CD4-positive, alpha-beta T cell treated with Interleukin-2 at 100 ng/mL for 4 hours (primary cell): ENCODE data around the gene RPL18.
A peak's percentile ranks its signal among the peaks of the same experiment; 100 is the strongest.
"Not testable (repeated sequence)": the region's sequence is repeated elsewhere in the genome, so short reads cannot be mapped to it uniquely, and the experiment has no call there.

Experiments used
- DNase-seq: peaks from one replicate; pipeline ENCODE4 v3.0.0-alpha.2; 2020; ENCODE audit warnings: low spot score

RPL18 gene

GRCh38 chr19:48618916-48619691, at the start of gene RPL18, which contains the start of gene SPHK2:
TSS of gene RPL18 (minus strand) at chr19:48619178. CDS start at chr19:48619143, 35 bp downstream.
TSS of gene SPHK2 (plus strand) at chr19:48619506. CDS start at chr19:48620515, 1,009 bp downstream.
- DNase-seq, result peak; percentile 98

- DNase-seq, result no peak
Observed at GRCh38 chr19:48668761-48669160, 49.8 kb upstream of the RPL18 start.

DNA sequence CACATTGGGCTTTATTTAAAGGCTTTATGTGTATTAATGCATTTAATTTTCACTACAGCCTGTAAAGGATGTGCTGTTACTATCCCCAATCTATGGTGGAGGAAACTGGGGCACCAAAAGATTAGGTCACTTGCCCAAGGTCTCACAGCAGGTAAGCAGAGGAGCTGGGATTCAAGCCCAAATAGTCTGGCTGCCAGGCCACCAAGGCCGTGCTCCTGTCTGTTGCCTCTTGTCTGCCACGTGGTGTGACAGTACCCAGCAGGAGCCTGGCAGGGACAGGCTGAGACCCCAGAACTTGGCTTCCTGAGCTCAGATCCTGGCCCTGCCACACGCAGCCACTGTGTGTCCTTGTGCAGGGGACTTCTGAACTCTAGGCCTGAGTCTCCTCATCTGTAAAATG, 49.4 kb upstream of the RPL18 start:
- no peak for DNase-seq

- no peak for DNase-seq
Observed at GRCh38 chr19:48665786-48666185, 46.8 kb upstream of the RPL18 start.

DNA sequence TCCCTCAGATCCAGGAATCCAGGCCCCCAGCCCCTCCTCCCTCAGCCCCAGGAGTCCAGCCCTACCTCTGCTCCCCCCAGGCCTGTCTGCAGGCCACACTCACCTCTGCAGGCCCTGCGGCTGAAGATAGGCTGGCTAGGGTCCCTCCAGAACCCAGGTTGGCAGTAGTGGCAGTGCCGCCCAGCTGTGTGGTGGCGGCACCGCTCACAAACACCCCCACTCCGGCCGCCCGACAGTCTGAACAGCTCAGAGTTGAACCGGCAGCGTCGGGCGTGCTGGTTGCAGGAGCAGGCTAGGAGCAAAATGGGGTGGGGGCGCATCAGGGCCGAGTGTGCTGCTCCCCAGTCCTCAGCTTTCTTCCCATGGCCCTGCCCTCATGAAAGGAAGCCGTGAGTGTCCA, 45.5 kb upstream of the RPL18 start:
- DNase-seq, result no peak

DNA sequence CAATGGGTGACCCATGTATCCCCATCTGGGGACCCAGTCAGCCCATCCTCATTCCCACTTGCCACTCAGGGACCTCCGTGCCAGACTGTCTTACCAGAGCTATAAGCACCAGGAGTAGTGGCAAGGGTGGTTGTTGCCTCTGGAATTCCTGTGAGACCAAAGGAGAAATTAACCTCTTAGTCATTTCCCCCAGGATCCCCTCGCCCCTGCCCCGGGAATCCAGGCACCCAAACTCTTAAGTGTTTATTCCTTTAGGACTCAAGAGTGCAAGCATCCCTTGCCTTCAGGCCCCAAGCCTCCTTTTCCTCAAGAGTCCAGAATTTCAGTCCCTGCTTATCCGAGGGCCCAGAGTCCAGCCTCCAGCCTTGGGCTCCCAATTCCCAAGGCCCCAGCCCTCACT, 44.7 kb upstream of the RPL18 start:
- DNase-seq, result no peak

DNA sequence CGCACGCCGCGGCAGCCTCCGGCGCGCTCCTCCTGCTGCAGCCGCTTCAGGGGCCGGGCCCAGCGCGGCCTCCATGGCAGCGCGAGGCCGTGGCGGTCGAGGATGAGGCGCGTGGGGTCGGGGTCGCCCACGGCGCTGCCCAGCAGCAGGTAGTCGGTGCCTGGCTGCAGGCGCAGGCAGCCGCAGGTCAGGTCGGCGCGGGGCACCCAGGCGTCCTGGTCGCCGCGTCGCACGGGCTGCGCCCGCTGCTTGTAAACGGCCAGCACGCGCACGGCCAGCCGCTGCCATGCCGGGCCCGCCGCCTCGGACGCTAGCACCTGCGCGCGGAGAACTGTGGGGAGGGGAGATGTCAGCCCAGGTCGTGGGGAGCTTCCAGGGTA, 42.7 kb upstream of the RPL18 start:
- DNase-seq, result no peak

DNA sequence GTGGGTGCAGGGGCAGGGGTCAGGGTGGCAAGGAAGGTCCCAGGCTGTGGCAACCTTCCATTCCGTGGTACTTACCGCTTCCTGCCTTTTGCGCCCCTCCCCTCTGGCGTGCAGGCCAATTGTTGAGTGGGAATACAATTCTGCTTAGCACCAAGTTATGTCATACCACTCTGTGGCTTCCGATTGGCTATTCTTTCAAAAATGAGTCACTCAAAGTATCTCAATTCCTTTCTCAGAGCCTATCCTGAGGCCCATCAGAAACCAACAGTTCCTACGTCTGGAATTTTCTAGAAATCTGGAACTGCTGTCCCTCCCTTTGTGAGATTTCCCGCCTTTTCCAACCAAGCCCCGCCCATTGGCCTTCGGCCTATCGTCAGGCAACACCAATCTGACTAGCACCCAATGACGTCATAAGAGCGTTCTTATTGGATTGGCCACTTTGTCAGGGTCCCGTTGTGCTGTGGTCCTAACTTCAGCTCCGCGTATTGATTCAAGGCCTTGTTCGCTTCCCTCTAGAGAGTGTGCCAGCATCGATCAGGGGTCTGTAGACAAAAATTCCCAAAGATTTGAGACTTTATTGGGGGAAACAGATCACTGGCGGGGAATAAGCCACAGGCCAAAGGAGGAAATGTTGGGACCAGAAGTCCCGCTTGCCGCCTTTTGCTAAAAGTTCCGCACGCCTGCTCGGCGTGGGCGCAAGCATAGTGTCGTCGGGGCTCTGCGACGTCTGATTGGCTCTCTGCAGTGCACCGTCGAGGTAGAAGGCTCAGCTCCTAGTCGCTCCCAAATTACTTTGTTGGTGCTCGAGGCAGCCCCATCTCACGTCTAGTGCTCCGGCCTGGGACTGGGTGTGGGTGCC, 42.1 kb upstream of the RPL18 start:
- DNase-seq, result peak; percentile 86

DNA sequence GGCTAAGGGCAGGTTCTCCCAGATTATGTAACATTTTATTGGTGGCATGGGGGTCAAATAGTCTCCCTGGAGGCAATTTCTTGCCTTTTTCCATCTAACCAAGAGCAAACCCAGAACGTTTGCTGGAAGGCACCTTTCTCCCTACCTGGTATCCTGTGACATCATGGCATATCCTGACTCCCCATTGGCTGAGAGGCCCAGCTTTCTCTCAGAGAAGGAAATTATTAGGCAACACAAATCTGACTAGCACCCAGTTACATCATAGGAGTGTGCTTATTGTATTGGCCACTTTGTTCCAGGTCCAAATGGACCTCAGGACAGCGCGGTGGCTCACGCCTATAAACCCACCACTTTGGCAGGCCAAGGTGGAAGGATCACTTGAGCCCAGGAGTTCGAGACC, 40.8 kb upstream of the RPL18 start:
- peak; percentile 7 for DNase-seq

- DNase-seq, result no peak
Observed at GRCh38 chr19:48658483-48658882, 39.5 kb upstream of the RPL18 start.

DNA sequence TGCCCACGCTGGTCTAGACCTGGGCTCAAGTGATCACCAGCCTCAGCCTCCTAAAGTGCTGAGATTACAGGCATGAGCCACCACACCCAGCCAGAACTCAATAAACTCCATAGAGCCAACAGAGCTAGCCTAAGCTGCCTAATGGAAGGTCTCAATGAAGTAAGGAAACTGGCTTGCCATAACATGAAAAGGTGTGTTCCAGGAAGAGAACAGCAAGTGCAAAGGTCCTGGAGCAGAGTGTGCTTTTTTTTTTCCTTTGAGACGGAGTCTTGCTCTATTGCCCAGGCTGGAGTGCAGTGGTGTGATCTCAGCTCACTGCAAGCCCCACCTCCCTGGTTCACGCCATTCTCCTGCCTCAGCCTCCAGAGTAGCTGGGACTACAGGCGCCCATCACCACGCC, 38.9 kb upstream of the RPL18 start:
- not testable (repeated sequence) for DNase-seq

DNA sequence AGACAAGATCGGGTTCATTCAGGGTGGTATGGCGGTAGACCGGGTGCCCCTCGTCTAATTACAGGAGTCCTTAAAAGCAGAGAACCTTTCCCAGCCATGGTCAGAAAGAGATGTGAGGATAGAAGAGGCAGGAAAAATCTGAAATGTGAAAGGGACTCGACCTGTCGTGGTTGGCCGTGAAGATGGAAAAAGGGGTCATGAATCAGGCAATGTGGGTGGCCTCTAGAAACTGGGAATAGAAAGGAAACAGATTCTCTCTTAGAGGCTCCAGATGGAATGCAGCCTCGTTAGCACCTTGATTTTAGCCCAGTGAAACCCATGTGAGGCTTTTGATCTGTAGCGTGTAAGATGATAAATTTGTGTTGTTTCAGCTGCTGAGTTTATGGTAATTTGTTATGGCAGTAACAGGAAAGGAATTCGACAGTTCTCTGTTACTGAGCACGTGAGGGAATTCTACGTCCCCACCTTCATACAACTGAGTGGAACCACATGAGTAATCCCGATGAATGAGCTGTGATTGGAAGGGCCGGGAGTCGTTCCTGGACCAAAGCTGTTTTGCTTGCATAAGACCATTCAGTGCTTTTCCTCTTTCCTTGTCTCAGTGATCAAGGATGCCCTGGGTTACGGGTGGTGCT, 38.0 kb upstream of the RPL18 start:
- DNase-seq, result no peak

DNA sequence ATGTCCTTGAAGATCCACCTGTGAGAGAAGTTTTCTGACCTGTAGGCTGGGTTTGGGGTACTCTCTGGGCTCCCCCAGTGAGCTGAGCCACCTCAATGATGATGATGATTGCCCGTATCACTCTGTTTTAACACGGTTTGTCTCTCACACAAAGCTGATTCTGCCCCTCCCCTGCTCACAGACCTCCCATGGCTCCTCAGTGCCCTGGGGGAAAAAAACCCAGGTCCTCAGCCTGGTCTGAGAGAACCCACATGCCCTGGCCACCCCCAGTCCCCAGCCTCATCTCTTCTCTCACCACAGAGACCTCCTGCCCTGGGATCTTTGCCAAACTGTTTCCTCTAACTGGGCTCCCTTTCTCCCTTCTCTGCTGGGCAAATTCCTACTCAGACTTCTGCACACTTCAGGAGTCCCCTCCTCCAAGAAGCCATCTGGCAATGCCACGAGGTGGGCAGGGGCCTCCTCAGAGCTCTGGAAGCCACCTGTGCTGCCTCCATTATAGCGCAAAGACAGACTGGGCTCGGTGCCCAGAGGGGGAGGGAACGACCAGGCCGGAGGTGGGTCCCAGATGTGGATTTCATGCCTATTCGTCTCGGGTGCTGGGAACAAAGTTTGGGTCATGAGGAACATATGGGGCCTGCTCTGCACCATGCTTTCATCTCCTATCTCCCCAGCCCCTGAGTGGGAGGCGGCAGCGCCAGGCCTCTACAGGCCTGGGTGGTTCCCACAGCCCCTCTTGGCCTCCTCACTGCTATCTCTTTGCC, 35.5 kb upstream of the RPL18 start:
- no peak for DNase-seq

DNA sequence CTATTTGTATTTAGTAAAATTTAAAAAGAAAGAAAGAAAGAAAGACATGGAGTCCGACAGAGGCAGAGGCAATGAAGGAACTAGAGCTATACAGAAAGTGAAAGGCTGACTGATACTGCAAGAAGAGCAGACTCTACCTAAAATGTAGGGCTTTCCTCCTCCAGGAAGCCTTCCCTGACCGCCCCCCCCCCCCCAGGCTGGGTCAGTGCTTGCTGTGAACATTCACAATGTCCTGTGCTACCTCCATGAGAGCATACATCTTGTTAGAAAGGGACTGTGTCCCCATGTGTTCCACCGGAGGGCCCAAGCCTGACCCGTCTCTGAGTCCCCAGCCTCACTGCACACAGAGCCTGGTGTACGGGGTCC, 32.7 kb upstream of the RPL18 start:
- DNase-seq, result no peak

DNA sequence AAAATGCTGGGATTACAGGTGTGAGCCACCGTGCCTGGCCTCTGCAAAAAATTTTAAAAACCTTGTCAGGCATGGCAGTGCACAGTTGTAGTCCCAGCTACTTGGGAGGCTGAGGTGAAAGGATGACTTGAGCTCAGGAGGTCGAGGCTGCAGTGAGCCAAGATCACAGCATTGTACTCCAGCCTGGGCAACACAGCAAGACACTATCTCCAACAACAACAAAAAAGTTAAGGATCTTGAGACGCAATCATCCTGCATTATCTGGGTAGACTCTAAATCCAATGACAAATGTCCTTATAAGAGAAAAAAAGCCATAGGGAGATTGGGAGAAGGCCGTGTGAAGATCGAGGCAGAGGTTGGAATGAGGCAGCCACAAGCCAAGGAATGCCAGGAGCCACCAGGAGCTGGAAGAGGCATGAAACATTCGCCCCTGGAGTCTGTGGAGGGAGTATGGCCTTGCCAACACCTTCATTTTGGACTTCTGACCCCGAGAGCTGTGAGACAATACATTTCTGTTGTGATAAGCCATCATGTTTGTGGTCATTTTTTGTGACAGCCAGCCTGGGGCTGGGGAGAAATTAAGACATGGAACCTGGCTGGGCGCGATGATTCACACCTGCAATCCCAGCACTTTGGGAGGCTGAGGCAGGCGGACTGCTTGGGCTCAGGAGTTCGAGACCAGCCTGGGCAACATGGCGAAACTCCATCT, 32.1 kb upstream of the RPL18 start:
- DNase-seq, result no peak

DNA sequence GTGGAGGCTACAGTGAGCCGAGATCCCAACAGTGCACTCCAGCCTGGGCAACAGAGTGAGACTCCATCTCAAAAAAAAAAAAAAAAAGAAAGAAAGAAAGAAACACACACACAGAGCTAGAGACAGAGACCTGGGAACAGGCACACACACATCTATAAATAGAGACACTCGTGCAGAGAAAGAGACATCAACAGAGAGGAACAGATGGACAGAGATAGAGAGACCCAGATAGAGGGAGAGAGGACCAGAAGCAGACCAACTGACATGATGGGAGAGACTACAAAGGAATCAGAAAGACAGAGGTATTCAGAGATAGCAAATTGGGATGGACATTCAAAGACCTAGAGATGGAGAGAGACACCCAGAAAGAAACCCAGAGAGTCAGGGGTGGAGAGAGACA, 29.2 kb upstream of the RPL18 start:
- DNase-seq, result no peak

- no peak for DNase-seq
Observed at GRCh38 chr19:48646722-48647216, 27.8 kb upstream of the RPL18 start.

DNA sequence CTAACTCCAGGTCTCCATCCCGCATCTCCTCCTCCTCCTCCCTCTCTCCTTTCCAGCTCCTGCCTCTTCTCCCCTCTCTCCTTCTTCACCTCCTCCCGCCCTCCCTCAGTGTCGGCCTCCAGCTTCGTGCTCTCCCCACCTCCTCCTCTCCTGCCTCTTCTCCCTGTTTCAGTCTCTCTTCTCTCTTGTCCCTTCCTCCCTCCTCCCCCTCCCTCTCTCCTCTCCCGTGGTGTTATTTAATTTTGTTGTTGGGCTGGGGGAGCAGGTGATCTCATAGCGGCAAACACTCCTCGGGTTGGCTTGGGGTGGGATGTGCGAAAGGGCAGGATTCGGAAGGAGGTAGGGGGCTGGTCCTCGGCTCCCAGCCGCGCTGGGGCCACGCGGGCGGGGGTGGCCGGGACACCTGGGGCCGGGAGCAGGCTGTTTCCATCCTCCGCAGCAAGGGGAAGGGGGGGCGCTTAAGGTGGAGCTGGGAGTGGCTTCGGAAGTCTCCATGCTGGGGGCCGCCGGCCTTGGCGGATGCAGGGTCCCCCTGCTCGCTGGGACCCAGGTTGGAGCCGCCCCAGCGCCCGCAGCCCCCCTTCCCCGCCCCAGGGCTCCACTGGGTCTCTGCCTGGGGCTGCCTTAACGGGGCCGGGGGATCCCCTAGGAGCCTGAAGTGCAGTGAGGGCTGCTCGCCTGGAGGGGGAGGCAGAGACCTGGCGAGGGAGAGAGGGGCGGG, 27.2 kb upstream of the RPL18 start, which contains the start of gene CA11:
CA11 (minus strand) TSS at position 187 of the 721 bp plus-strand sequence. CDS start 555 bp downstream, outside the sequence.
- DNase-seq, result peak; percentile 94

DNA sequence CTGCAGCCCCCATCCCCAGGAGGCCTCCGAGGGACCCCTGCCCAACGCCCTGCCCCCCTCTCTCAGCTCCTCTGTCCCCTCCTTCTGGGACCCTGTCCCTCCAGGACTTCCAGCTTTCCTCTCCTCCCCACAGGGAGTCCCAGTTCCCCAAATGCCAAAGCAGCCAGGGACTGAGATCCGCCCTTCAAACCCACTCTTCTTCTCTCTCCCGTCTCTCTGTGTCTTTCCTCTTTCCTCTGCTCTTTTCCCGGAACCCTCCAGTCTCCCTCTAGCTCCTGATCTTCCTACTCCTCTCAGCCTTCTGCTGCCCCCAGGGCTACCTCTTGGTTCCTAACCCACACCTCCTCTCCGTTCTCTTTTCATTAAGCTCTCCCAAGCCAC, 26.6 kb upstream of the RPL18 start:
- DNase-seq, result no peak

- peak; percentile 81 for DNase-seq
Observed at GRCh38 chr19:48644839-48645619, 26.1 kb upstream of the RPL18 start.
